Activated CD8-positive, alpha-beta T cell treated with anti-CD3 and anti-CD28 coated beads for 36 hours (primary cell): Measurements from ENCODE around the gene SLC10A1. TPM values are rescaled to one million over a fixed set of nuclear protein-coding genes. Genes with fewer than 3 reads are reported as not detected.

Experiments
- ATAC-seq: fragments of 200-7000 bp; cut with Tn5 transposase; one replicate; pipeline ENCODE4 v1.10.0; 2021; ENCODE audit warnings: mild to moderate bottlenecking, moderate library complexity
- CTCF ChIA-PET: fragments of 350-600 bp; sonication (Branson Sonifier 250); formaldehyde crosslinking; loops from one replicate; lab custom pipeline; 2021; ENCODE audit warnings: antibody characterized with exemption; lab: Charles Lee
- POLR2A ChIA-PET: fragments of 350-600 bp; sonication (Branson Sonifier 250); formaldehyde crosslinking; loops from one replicate; lab custom pipeline; 2021; ENCODE audit warnings: antibody characterized with exemption; lab: Charles Lee
- DNase-seq: peaks from one replicate; pipeline ENCODE4 v3.0.0-alpha.2; 2020
- H3K27ac Mint-ChIP-seq: one replicate; pipeline ENCODE4 v1.8.0; 2021; ENCODE audit warnings: mild to moderate bottlenecking, mixed read lengths
- H3K27me3 Mint-ChIP-seq: one replicate; pipeline ENCODE4 v1.8.0; 2021; ENCODE audit warnings: mixed read lengths
- H3K36me3 Mint-ChIP-seq: one replicate; pipeline ENCODE4 v1.8.0; 2021; ENCODE audit warnings: low read depth, mixed read lengths
- H3K4me1 Mint-ChIP-seq: one replicate; pipeline ENCODE4 v1.8.0; 2021; ENCODE audit warnings: low read depth, mixed read lengths
- H3K4me3 Mint-ChIP-seq: one replicate; pipeline ENCODE4 v1.8.0; 2021; ENCODE audit warnings: mild to moderate bottlenecking, moderate library complexity, mixed read lengths
- H3K9me3 Mint-ChIP-seq: one replicate; pipeline ENCODE4 v1.8.0; 2021; ENCODE audit warnings: mixed read lengths
- CTCF ChIP-seq: fragments of 200-600 bp; IDR thresholded peaks from one replicate; pipeline ENCODE4 v1.8.0; 2022; ENCODE audit warnings: antibody characterized with exemption, mild to moderate bottlenecking
- intact Hi-C: fragments of 100-400 bp; cut with micrococcal nuclease; formaldehyde crosslinking; loops from one replicate; pipeline ENCODE4 v1.10.0; 2022
- total RNA-seq, 2 experiments: library from RNA; stranded (reverse); gene quantifications; one replicate each; pipeline ENCODE4 v1.2.3, GENCODE V29; 2021

Gene SLC10A1
- total RNA-seq, 2 experiments from 2014 or later, result not detected

- ATAC-seq (no peak), DNase-seq (no peak)
- intact Hi-C loops, result no loop called here
- H3K27ac Mint-ChIP-seq, result no peak overlapping the region
- no peak for TF ChIP-seq CTCF
- H3K36me3 Mint-ChIP-seq, result no peaks in the 10 kb centered on the region
- H3K9me3 Mint-ChIP-seq, result no peaks in the 10 kb centered on the region
- H3K4me3 Mint-ChIP-seq, result no peak overlapping the region
- no peaks in the 10 kb centered on the region for H3K27me3 Mint-ChIP-seq
- H3K4me1 Mint-ChIP-seq, result peaks cover 10% of the 10 kb centered on the region
- POLR2A ChIA-PET, result interaction anchor here (1.9 kb wide), 1 partner anchor 12 kb away, joined by 6 read pairs; the partner anchor contains the start of gene SRSF5
- CTCF ChIA-PET, result interaction anchor here (1.3 to 1.8 kb wide), 3 partner anchors 18 to 168 kb away, joined by 3 to 7 read pairs (median 6); no protein-coding TSS in a partner anchor
Observed at GRCh38 chr14:69754487-69754886, 42.6 kb downstream of the SLC10A1 start.

- no peak for TF ChIP-seq CTCF
- peaks cover 10% of the 10 kb centered on the region for H3K4me1 Mint-ChIP-seq
- DNase-seq (no peak), ATAC-seq (no peak)
- H3K4me3 Mint-ChIP-seq, result no peak overlapping the region
- ChIA-PET CTCF (interaction anchor here (1.3 to 1.8 kb wide), 3 partner anchors 17 to 167 kb away, joined by 3 to 7 read pairs (median 6); no protein-coding TSS in a partner anchor), POLR2A (interaction anchor here (1.9 kb wide), 1 partner anchor 13 kb away, joined by 6 read pairs; the partner anchor contains the start of gene SRSF5)
- H3K27me3 Mint-ChIP-seq, result no peaks in the 10 kb centered on the region
- intact Hi-C loops, result no loop called here
- H3K27ac Mint-ChIP-seq, result no peak overlapping the region
- no peaks in the 10 kb centered on the region for H3K9me3 Mint-ChIP-seq
- H3K36me3 Mint-ChIP-seq, result no peaks in the 10 kb centered on the region
Observed at GRCh38 chr14:69753860-69754259, 43.2 kb downstream of the SLC10A1 start.

- no peaks in the 10 kb centered on the region for H3K27me3 Mint-ChIP-seq
- CTCF ChIA-PET, result no interaction called here
- H3K9me3 Mint-ChIP-seq, result no peaks in the 10 kb centered on the region
- ATAC-seq (no peak), DNase-seq (no peak)
- H3K4me3 Mint-ChIP-seq, result no peak overlapping the region
- H3K4me1 Mint-ChIP-seq, result peaks cover 10% of the 10 kb centered on the region
- no peaks in the 10 kb centered on the region for H3K36me3 Mint-ChIP-seq
- POLR2A ChIA-PET, result interaction anchor here (1.9 kb wide), 1 partner anchor 14 kb away, joined by 6 read pairs; the partner anchor contains the start of gene SRSF5
- no peak for TF ChIP-seq CTCF
- intact Hi-C loops, result no loop called here
- H3K27ac Mint-ChIP-seq, result no peak overlapping the region
Observed at GRCh38 chr14:69752773-69753172, 44.3 kb downstream of the SLC10A1 start.

GRCh38 chr14:69750495-69750894 is 46.5 kb downstream of the SLC10A1 start:
- intact Hi-C loops, result no loop called here
- Mint-ChIP-seq H3K27ac (no peak overlapping the region), H3K4me3 (no peak overlapping the region), H3K4me1 (peaks cover 11% of the 10 kb centered on the region), H3K27me3 (no peaks in the 10 kb centered on the region), H3K36me3 (no peaks in the 10 kb centered on the region), H3K9me3 (no peaks in the 10 kb centered on the region)
- ChIA-PET CTCF (interaction anchor here (0.8 to 1.0 kb wide), 2 partner anchors 20 to 165 kb away, joined by 3 read pairs; no protein-coding TSS in a partner anchor), POLR2A (interaction anchor here (0.9 kb wide), 1 partner anchor 17 kb away, joined by 3 read pairs; no protein-coding TSS in a partner anchor)
- DNase-seq (no peak), ATAC-seq (no peak)
- TF ChIP-seq CTCF, result no peak

GRCh38 chr14:69749956-69750355 is 47.1 kb downstream of the SLC10A1 start:
- ChIA-PET POLR2A (interaction anchor here (1.0 kb wide), 1 partner anchor 16 kb away, joined by 3 read pairs; no protein-coding TSS in a partner anchor), CTCF (interaction anchor here (0.8 to 1.0 kb wide), 2 partner anchors 19 to 165 kb away, joined by 3 read pairs; no protein-coding TSS in a partner anchor)
- Mint-ChIP-seq H3K4me3 (no peak overlapping the region), H3K9me3 (no peaks in the 10 kb centered on the region), H3K27ac (no peak overlapping the region), H3K27me3 (no peaks in the 10 kb centered on the region), H3K36me3 (no peaks in the 10 kb centered on the region), H3K4me1 (peaks cover 7% of the 10 kb centered on the region)
- intact Hi-C loops, result no loop called here
- no peak for ATAC-seq
- DNase-seq, result no peak
- no peak for TF ChIP-seq CTCF
